HepG2 (cell line): ENCODE measurements around the gene TSEN54. TPM values are rescaled to one million over a fixed set of nuclear protein-coding genes. Genes with fewer than 3 reads are reported as not detected.
A peak's percentile ranks its signal among the peaks of the same experiment; 100 is the strongest.

ENCODE experiments used
- ATAC-seq: fragments of 200-7000 bp; cut with Tn5 transposase; 3 replicates; pipeline ENCODE4 v1.9.1; 2020; ENCODE audit warnings: mild to moderate bottlenecking, moderate library complexity
- BruUV-seq: library from RNA; stranded (reverse); fragments of 400-500 nt; replicated peaks from 2 replicates; lab custom pipeline; 2021; lab: Mats Ljungman, UMichigan
- CTCF ChIA-PET: fragments of 300-600 bp; formaldehyde crosslinking; extraction: SDS; loops from one replicate; lab custom pipeline; 2021; ENCODE audit warnings: low total read pairs, inconsistent platforms, low intra/inter-chr PET ratio; lab: Yijun Ruan, JAX
- POLR2A ChIA-PET: fragments of 350-600 bp; sonication (Branson Sonifier 250); formaldehyde crosslinking; loops from one replicate; lab custom pipeline; 2020; ENCODE audit warnings: antibody characterized with exemption, inconsistent platforms; lab: Yijun Ruan, JAX
- DNase-seq: peaks from one replicate; pipeline ENCODE4 v3.0.0-alpha.2; 2015; ENCODE audit warnings: low spot score
- FAIRE-seq: peaks from 3 replicates; lab custom pipeline; 2011; peaks lifted over from hg19 to GRCh38; lab: Jason Lieb, UNC
- H2AFZ ChIP-seq: one replicate; pipeline ENCODE4 v1.6.1; 2011; ENCODE audit warnings: low read length, inconsistent platforms
- H3K27ac ChIP-seq: fragments of 300-600 bp; 3 replicates; pipeline ENCODE4 v1.8.0; 2011; ENCODE audit warnings: mixed run types, mild to moderate bottlenecking, mixed read lengths, low read length, inconsistent platforms; ENCODE audit not compliant: insufficient read depth; ENCODE audit errors: extremely low read length
- H3K27me3 ChIP-seq, 2 experiments: fragments of 200-600 bp in 1 of 2; 2 replicates in 1 of 2; 3 replicates in 1 of 2; pipeline versions ENCODE4 v1.6.0 to v1.8.0; 2011; ENCODE audit warnings: low read length in 2 of 2, mild to moderate bottlenecking in 2 of 2, moderate library complexity in 2 of 2, inconsistent platforms in 1 of 2; ENCODE audit not compliant: insufficient read depth in 2 of 2, control insufficient read depth in 1 of 2
- H3K36me3 ChIP-seq, 2 experiments: fragments of 200-600 bp in 1 of 2; replicated peaks in 1 of 2; 2 replicates in 1 of 2; 3 replicates in 1 of 2; pipeline versions ENCODE4 v1.5.1 to v1.8.0; 2011; ENCODE audit warnings: low read length in 2 of 2, inconsistent platforms in 1 of 2; ENCODE audit not compliant: insufficient read depth in 2 of 2, control insufficient read depth in 1 of 2
- H3K4me1 ChIP-seq: 2 replicates; pipeline ENCODE4 v1.5.1; 2012; ENCODE audit warnings: low read length, inconsistent platforms; ENCODE audit not compliant: insufficient read depth
- H3K4me2 ChIP-seq: 2 replicates; pipeline ENCODE4 v1.6.0; 2011; ENCODE audit warnings: low read depth, low read length, inconsistent platforms
- H3K4me3 ChIP-seq, 3 experiments: fragments of 200-600 bp in 1 of 3; sonication (generic), shearing (Covaris generic) in 1 of 3; replicated peaks in 1 of 3; 2 replicates each; pipeline ENCODE4 v1.5.1; 2011 to 2016; ENCODE audit warnings: low read length in 3 of 3, inconsistent platforms in 2 of 3, low read depth in 2 of 3, mild to moderate bottlenecking in 2 of 3, control low read depth in 1 of 3, mixed read lengths in 1 of 3; ENCODE audit not compliant: insufficient read depth in 1 of 3
- H3K79me2 ChIP-seq: one replicate; pipeline ENCODE4 v1.6.1; 2011; ENCODE audit warnings: low read length, inconsistent platforms; ENCODE audit not compliant: insufficient read depth
- H3K9ac ChIP-seq: 2 replicates; pipeline ENCODE4 v1.6.0; 2011; ENCODE audit warnings: mild to moderate bottlenecking, low read depth, low read length, inconsistent platforms; ENCODE audit not compliant: insufficient read depth
- H3K9me3 ChIP-seq: 2 replicates; pipeline ENCODE4 v1.5.1; 2012; ENCODE audit warnings: mild to moderate bottlenecking, low read length
- H4K20me1 ChIP-seq: 2 replicates; pipeline ENCODE4 v1.6.0; 2011; ENCODE audit warnings: inconsistent platforms, mild to moderate bottlenecking, low read length, moderate library complexity; ENCODE audit not compliant: insufficient read depth
- GFI1 ChIP-seq: sonication (generic); formaldehyde crosslinking; IDR thresholded peaks from 2 replicates; pipeline ENCODE4 v1.5.0; 2020; ENCODE audit warnings: missing genetic modification reagents, mild to moderate bottlenecking, borderline replicate concordance
- HIVEP1 ChIP-seq: sonication (generic); formaldehyde crosslinking; IDR thresholded peaks from 2 replicates; pipeline ENCODE4 v1.4.0; 2020; ENCODE audit warnings: mild to moderate bottlenecking, missing genetic modification reagents
- HOXA3 ChIP-seq: sonication (generic); formaldehyde crosslinking; IDR thresholded peaks from 2 replicates; pipeline ENCODE4 v1.5.0; 2020; ENCODE audit warnings: missing genetic modification reagents
- IKZF4 ChIP-seq: sonication (generic); formaldehyde crosslinking; IDR thresholded peaks from 2 replicates; pipeline ENCODE4 v1.5.1; 2020; ENCODE audit warnings: borderline replicate concordance, mild to moderate bottlenecking, low read depth, missing genetic modification reagents; ENCODE audit errors: not compliant biosample characterization
- KMT2B ChIP-seq: IDR thresholded peaks from 2 replicates; pipeline ENCODE4 v1.6.1; 2016; ENCODE audit warnings: missing genetic modification reagents, missing compliant biosample characterization
- NONO ChIP-seq, 2 experiments: fragments of 450-650 bp in 1 of 2; sonication (generic) in 1 of 2; formaldehyde crosslinking in 1 of 2; IDR thresholded peaks in 1 of 2; conservative IDR thresholded peaks in 1 of 2; 2 replicates each; pipeline versions ENCODE4 v1.6.1 to v1.8.0; 2017 to 2022; ENCODE audit warnings: mild to moderate bottlenecking in 1 of 2, missing genetic modification reagents in 1 of 2, moderate library complexity in 1 of 2
- SATB2 ChIP-seq: sonication (generic); formaldehyde crosslinking; IDR thresholded peaks from 2 replicates; pipeline ENCODE4 v1.5.0; 2020; ENCODE audit warnings: missing genetic modification reagents
- SMAD3 ChIP-seq: sonication (generic); formaldehyde crosslinking; IDR thresholded peaks from 2 replicates; pipeline ENCODE4 v1.4.0; 2020; ENCODE audit warnings: missing genetic modification reagents
- SNRNP70 ChIP-seq: fragments of 200-400 bp; formaldehyde crosslinking; IDR thresholded peaks from 2 replicates; pipeline ENCODE4 v1.6.1; 2017; ENCODE audit warnings: mild to moderate bottlenecking, low read depth, low read length, moderate library complexity
- SPEN ChIP-seq: sonication (generic); formaldehyde crosslinking; IDR thresholded peaks from 2 replicates; pipeline ENCODE4 v1.5.1; 2020; ENCODE audit warnings: low read depth, mild to moderate bottlenecking, missing genetic modification reagents
- ZNF713 ChIP-seq: sonication (generic); formaldehyde crosslinking; IDR thresholded peaks from 2 replicates; pipeline ENCODE4 v1.4.0; 2020; ENCODE audit warnings: mild to moderate bottlenecking, missing genetic modification reagents
- WGBS: methylation state at CpG from one replicate; pipeline ENCODE4 v1.1.6; 2017; ENCODE audit warnings: low lambda C conversion rate; 5-methylcytosine and 5-hydroxymethylcytosine counted together
- in situ Hi-C: cut with HindIII; loops from 2 replicates; pipeline ENCODE4 v1.10.0; 2017; ENCODE audit warnings: low pct_unique_long_range_greater_than_20kb; ENCODE audit not compliant: extremely low pct_ligation_motif_present
- intact Hi-C: fragments of 100-400 bp; cut with micrococcal nuclease; formaldehyde crosslinking; loops from one replicate; pipeline ENCODE4 v1.10.0; 2022; ENCODE audit not compliant: unreplicated experiment
- polyA plus RNA-seq, 8 experiments: library from polyadenylated mRNA; depleted of rRNA in 3 of 8; stranded (reverse) in 7 of 8; unstranded in 1 of 8; fragments of >200 nt; fragmentation: Illumina TruSeq in 4 of 8; extraction: Trizol in 4 of 8; gene quantifications; 2 replicates each; pipeline versions ENCODE4 v1.2.1 to v1.2.3, GENCODE V29; 2011 to 2016; ENCODE audit warnings: low read depth in 4 of 8, missing spikeins in 1 of 8, mixed read lengths in 1 of 8; ENCODE audit not compliant: insufficient read depth in 1 of 8
- total RNA-seq, 5 experiments: library from RNA; depleted of rRNA; stranded (reverse); fragments of >200 nt; fragmentation: Illumina TruSeq; extraction: Trizol; gene quantifications; 2 replicates each; pipeline ENCODE4 v1.2.3, GENCODE V29; 2016; ENCODE audit warnings: low read depth in 1 of 5
- TF ChIP-seq, protein P1 (sequence below): sonication (generic); formaldehyde crosslinking; IDR thresholded peaks from 2 replicates; pipeline ENCODE4 v1.4.0; 2020; ENCODE audit warnings: missing genetic modification reagents
- TF ChIP-seq, protein P2 (sequence below): sonication (generic); formaldehyde crosslinking; IDR thresholded peaks from 2 replicates; pipeline ENCODE4 v1.8.1; 2023; ENCODE audit warnings: mild to moderate bottlenecking, missing genetic modification reagents, borderline replicate concordance
- TF ChIP-seq, protein P3 (sequence below): sonication (generic); formaldehyde crosslinking; IDR thresholded peaks from 2 replicates; pipeline ENCODE4 v1.4.0; 2020; ENCODE audit warnings: mild to moderate bottlenecking, missing genetic modification reagents
- TF ChIP-seq, protein P4 (sequence below): sonication (generic); formaldehyde crosslinking; IDR thresholded peaks from 2 replicates; pipeline ENCODE4 v1.8.0; 2022; ENCODE audit warnings: mild to moderate bottlenecking, missing genetic modification reagents, moderate library complexity

The TSEN54 gene
- total and polyA plus RNA-seq, 2 of the 13 experiments (the other 11 are each of a cell fraction or from before 2014, with no cell fraction given), result 62.9 to 63.3 TPM

DNA sequence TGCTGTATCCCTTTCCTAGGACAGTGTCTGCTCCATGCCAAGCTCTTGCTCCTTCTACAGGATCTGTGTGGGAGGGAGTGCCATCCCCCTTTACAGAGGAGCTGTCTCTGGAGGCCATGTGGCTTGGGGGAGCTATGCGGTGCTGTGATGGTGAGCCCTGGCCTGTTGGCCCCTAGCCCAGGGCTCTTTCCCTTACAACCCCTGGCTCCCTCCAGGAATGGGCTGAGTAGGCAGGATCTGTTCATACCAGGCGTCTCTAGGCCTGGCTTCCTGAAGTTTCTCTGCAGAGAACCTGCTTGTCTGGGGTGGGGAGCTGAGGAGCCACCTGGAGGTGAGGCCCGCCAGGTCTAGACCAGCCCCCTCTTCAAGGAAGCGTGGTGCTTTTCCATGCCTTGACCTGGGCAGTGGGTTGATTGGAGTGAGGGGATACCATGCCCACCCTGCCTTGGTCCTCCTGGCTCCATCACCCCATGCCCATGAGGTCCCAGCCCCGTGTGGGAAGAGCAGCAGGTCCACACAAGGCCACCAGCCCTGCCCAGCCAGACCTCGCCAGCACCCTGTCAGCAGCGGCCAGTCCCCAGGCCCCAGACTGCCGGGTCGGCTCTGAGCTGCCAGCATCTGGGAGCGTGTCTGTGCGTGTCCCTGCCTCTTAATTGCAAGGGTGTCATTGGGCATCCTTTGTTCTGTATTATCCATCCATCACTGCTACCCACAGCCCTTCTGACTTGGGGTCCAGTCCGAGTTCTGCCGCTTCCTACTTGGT is 23.8 kb downstream of the TSEN54 start:
- Histone ChIP-seq H3K79me2 (peaks cover 14% of the 10 kb centered on the region), H3K9me3 (no peaks in the 10 kb centered on the region), H3K36me3 (peaks cover 2 to 12% of the 10 kb centered on the region in 2 experiments; a peak in 3 of 5 replicates), H3K4me2 (no peak overlapping the region), H4K20me1 (no peaks in the 10 kb centered on the region), H3K27me3 (no peaks in the 10 kb centered on the region), H3K27ac (peak overlapping the region; percentile 47), H3K4me1 (peaks cover 66% of the 10 kb centered on the region), H3K9ac (no peak overlapping the region), H2AFZ (no peak overlapping the region), H3K4me3 (no peak overlapping the region)
- ATAC-seq (peak; percentile 43), DNase-seq (no peak), FAIRE-seq (no peak)
- 85% methylated on average over 11 of the region's 13 CpGs for WGBS
- BruUV-seq, result no TSS peak
- intact Hi-C loops (no loop called here), in situ Hi-C loops (no loop called here)
- CTCF ChIA-PET, result no interaction called here
- POLR2A ChIA-PET, result interaction anchor here (0.8 to 2.8 kb wide), 4 partner anchors 10 to 14 kb away, joined by 4 to 16 read pairs (median 12); partner anchors contain the start of gene LLGL2
- TF ChIP-seq SMAD3 (CRISPR knock-in tag) (no peak), IKZF4 (no peak), SPEN (CRISPR knock-in tag) (0 out of 2 replicates have a peak, but pooled peaks have one; percentile 7), HIVEP1 (no peak), SATB2 (no peak), GFI1 (CRISPR knock-in tag) (no peak), SNRNP70 (no peak), ZNF713 (CRISPR knock-in tag) (no peak), HOXA3 (CRISPR knock-in tag) (no peak), NONO (IDR thresholded peaks at IDR 0.05) (no peak), NONO (CRISPR knock-in tag; conservative IDR thresholded peaks at IDR 0.05) (no peak), KMT2B (CRISPR knock-in tag) (no peak)
- TF ChIP-seq, protein P1, sequence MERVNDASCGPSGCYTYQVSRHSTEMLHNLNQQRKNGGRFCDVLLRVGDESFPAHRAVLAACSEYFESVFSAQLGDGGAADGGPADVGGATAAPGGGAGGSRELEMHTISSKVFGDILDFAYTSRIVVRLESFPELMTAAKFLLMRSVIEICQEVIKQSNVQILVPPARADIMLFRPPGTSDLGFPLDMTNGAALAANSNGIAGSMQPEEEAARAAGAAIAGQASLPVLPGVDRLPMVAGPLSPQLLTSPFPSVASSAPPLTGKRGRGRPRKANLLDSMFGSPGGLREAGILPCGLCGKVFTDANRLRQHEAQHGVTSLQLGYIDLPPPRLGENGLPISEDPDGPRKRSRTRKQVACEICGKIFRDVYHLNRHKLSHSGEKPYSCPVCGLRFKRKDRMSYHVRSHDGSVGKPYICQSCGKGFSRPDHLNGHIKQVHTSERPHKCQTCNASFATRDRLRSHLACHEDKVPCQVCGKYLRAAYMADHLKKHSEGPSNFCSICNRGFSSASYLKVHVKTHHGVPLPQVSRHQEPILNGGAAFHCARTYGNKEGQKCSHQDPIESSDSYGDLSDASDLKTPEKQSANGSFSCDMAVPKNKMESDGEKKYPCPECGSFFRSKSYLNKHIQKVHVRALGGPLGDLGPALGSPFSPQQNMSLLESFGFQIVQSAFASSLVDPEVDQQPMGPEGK (CRISPR knock-in tag), result no peak
- TF ChIP-seq, protein P2, sequence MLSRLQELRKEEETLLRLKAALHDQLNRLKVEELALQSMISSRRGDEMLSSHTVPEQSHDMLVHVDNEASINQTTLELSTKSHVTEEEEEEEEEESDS (CRISPR knock-in tag), result no peak
- TF ChIP-seq, protein P3, sequence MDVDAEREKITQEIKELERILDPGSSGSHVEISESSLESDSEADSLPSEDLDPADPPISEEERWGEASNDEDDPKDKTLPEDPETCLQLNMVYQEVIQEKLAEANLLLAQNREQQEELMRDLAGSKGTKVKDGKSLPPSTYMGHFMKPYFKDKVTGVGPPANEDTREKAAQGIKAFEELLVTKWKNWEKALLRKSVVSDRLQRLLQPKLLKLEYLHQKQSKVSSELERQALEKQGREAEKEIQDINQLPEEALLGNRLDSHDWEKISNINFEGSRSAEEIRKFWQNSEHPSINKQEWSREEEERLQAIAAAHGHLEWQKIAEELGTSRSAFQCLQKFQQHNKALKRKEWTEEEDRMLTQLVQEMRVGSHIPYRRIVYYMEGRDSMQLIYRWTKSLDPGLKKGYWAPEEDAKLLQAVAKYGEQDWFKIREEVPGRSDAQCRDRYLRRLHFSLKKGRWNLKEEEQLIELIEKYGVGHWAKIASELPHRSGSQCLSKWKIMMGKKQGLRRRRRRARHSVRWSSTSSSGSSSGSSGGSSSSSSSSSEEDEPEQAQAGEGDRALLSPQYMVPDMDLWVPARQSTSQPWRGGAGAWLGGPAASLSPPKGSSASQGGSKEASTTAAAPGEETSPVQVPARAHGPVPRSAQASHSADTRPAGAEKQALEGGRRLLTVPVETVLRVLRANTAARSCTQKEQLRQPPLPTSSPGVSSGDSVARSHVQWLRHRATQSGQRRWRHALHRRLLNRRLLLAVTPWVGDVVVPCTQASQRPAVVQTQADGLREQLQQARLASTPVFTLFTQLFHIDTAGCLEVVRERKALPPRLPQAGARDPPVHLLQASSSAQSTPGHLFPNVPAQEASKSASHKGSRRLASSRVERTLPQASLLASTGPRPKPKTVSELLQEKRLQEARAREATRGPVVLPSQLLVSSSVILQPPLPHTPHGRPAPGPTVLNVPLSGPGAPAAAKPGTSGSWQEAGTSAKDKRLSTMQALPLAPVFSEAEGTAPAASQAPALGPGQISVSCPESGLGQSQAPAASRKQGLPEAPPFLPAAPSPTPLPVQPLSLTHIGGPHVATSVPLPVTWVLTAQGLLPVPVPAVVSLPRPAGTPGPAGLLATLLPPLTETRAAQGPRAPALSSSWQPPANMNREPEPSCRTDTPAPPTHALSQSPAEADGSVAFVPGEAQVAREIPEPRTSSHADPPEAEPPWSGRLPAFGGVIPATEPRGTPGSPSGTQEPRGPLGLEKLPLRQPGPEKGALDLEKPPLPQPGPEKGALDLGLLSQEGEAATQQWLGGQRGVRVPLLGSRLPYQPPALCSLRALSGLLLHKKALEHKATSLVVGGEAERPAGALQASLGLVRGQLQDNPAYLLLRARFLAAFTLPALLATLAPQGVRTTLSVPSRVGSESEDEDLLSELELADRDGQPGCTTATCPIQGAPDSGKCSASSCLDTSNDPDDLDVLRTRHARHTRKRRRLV, result no peak
- TF ChIP-seq, protein P4, sequence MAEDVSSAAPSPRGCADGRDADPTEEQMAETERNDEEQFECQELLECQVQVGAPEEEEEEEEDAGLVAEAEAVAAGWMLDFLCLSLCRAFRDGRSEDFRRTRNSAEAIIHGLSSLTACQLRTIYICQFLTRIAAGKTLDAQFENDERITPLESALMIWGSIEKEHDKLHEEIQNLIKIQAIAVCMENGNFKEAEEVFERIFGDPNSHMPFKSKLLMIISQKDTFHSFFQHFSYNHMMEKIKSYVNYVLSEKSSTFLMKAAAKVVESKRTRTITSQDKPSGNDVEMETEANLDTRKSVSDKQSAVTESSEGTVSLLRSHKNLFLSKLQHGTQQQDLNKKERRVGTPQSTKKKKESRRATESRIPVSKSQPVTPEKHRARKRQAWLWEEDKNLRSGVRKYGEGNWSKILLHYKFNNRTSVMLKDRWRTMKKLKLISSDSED (CRISPR knock-in tag), result no peak
